Neural cell (in vitro differentiated cells): ENCODE results near the gene ADCY2. TPM values are rescaled to one million over a fixed set of nuclear protein-coding genes. Genes with fewer than 3 reads are reported as not detected.

Source experiments
- H2AFZ ChIP-seq: fragments of 200-600, 300-800 bp; sonication (generic), shearing (Covaris generic); 2 replicates; pipeline ENCODE4 v1.6.0; 2014; ENCODE audit warnings: low read depth, mild to moderate bottlenecking, antibody characterized with exemption, low read length, moderate library complexity
- H3F3A ChIP-seq: fragments of 200-600 bp; shearing (Covaris generic); 2 replicates; pipeline ENCODE4 v1.6.1; 2016; ENCODE audit warnings: mild to moderate bottlenecking, moderate library complexity, mixed read lengths, antibody characterized with exemption, low read length; ENCODE audit not compliant: insufficient read depth, poor library complexity, severe bottlenecking
- H3K27ac ChIP-seq: fragments of 200-600, 300-800 bp; sonication (generic), shearing (Covaris generic); 2 replicates; pipeline ENCODE4 v1.5.1; 2014; ENCODE audit warnings: mild to moderate bottlenecking, low read length, moderate library complexity
- H3K27me3 ChIP-seq: fragments of 300-800, 200-600 bp; sonication (generic), shearing (Covaris generic); 2 replicates; pipeline ENCODE4 v1.6.0; 2014; ENCODE audit warnings: mild to moderate bottlenecking, low read depth, low read length, moderate library complexity; ENCODE audit not compliant: insufficient read depth
- H3K36me3 ChIP-seq: fragments of 300-800, 200-600 bp; sonication (generic), shearing (Covaris generic); 2 replicates; pipeline ENCODE4 v1.5.1; 2014; ENCODE audit warnings: mild to moderate bottlenecking, antibody characterized with exemption, low read length, moderate library complexity; ENCODE audit not compliant: insufficient read depth
- H3K4me2 ChIP-seq: fragments of 300-800, 200-600 bp; sonication (generic), shearing (Covaris generic); 2 replicates; pipeline ENCODE4 v1.6.0; 2014; ENCODE audit warnings: mild to moderate bottlenecking, low read length
- H3K4me3 ChIP-seq: fragments of 300-800, 200-600 bp; sonication (generic), shearing (Covaris generic); 2 replicates; pipeline ENCODE4 v1.5.1; 2014; ENCODE audit warnings: mild to moderate bottlenecking, low read length, moderate library complexity
- H3K79me2 ChIP-seq: fragments of 200-600 bp; shearing (Covaris generic); replicated peaks from 2 replicates; pipeline ENCODE4 v1.6.0; 2014; ENCODE audit warnings: mild to moderate bottlenecking, low read length, moderate library complexity; ENCODE audit not compliant: insufficient read depth
- H3K9ac ChIP-seq: fragments of 300-800, 200-600 bp; sonication (generic), shearing (Covaris generic); 2 replicates; pipeline ENCODE4 v1.6.1; 2016; ENCODE audit warnings: mild to moderate bottlenecking, low read length, mixed read lengths
- H3K9me2 ChIP-seq: fragments of 200-600 bp; shearing (Covaris generic); 2 replicates; pipeline ENCODE4 v1.6.1; 2016; ENCODE audit warnings: mild to moderate bottlenecking, low read length, mixed read lengths; ENCODE audit not compliant: insufficient read depth
- H3K9me3 ChIP-seq: fragments of 200-600, 300-800 bp; sonication (generic), shearing (Covaris generic); 2 replicates; pipeline ENCODE4 v1.6.1; 2016; ENCODE audit warnings: mild to moderate bottlenecking, mixed run types, low read length, moderate library complexity, mixed read lengths
- H4K20me1 ChIP-seq: fragments of 200-600 bp; shearing (Covaris generic); 2 replicates; pipeline ENCODE4 v1.6.1; 2016; ENCODE audit warnings: mild to moderate bottlenecking, mixed run types; ENCODE audit not compliant: insufficient read depth
- CTCF ChIP-seq: fragments of 450-650 bp; IDR thresholded peaks from 2 replicates; pipeline ENCODE4 v1.5.1; 2014; ENCODE audit warnings: antibody characterized with exemption, mild to moderate bottlenecking, moderate library complexity; ENCODE audit not compliant: poor library complexity, severe bottlenecking
- EP300 ChIP-seq: fragments of 450-650 bp; conservative IDR thresholded peaks from 2 replicates; pipeline ENCODE4 v1.6.1; 2014; ENCODE audit warnings: antibody characterized with exemption, mild to moderate bottlenecking, moderate library complexity; ENCODE audit not compliant: poor library complexity, severe bottlenecking
- EZH2 ChIP-seq: fragments of 200-600, 300-800 bp; shearing (Covaris generic), sonication (generic); IDR thresholded peaks from 2 replicates; pipeline ENCODE4 v1.6.1; 2014; ENCODE audit warnings: antibody characterized with exemption, low read length, borderline replicate concordance, mild to moderate bottlenecking; ENCODE audit not compliant: insufficient read depth, poor library complexity, severe bottlenecking
- MXI1 ChIP-seq: fragments of 450-650 bp; conservative IDR thresholded peaks from 2 replicates; pipeline ENCODE4 v1.6.1; 2014; ENCODE audit warnings: antibody characterized with exemption, mild to moderate bottlenecking; ENCODE audit not compliant: poor library complexity, severe bottlenecking
- POLR2AphosphoS5 ChIP-seq: IDR thresholded peaks from 2 replicates; pipeline ENCODE4 v1.6.1; 2012
- RAD21 ChIP-seq: fragments of 450-650 bp; conservative IDR thresholded peaks from 2 replicates; pipeline ENCODE4 v1.6.1; 2014; ENCODE audit warnings: antibody characterized with exemption, mild to moderate bottlenecking, moderate library complexity
- REST ChIP-seq: IDR thresholded peaks from 2 replicates; pipeline ENCODE4 v1.6.1; 2012; ENCODE audit warnings: borderline replicate concordance
- SMC3 ChIP-seq: fragments of 450-650 bp; conservative IDR thresholded peaks from 2 replicates; pipeline ENCODE4 v1.6.1; 2014; ENCODE audit warnings: antibody characterized with exemption, mild to moderate bottlenecking, moderate library complexity; ENCODE audit not compliant: poor library complexity
- TAF1 ChIP-seq: IDR thresholded peaks from 2 replicates; pipeline ENCODE4 v1.6.1; 2012; ENCODE audit warnings: low read depth
- polyA plus RNA-seq: library from polyadenylated mRNA; depleted of rRNA; stranded (reverse); fragments of >200 nt; gene quantifications from 2 replicates; pipeline ENCODE4 v1.2.3, GENCODE V29; 2014

Gene ADCY2
- polyA plus RNA-seq, 1 donor from 2014 or later = 1.9 TPM

- Histone ChIP-seq H3K27me3 (no peaks in the 10 kb centered on the region), H3K36me3 (no peaks in the 10 kb centered on the region), H3K79me2 (no peaks in the 10 kb centered on the region), H3K9me3 (no peaks in the 10 kb centered on the region), H3K4me3 (no peak overlapping the region), H3K4me2 (no peak overlapping the region), H2AFZ (no peak overlapping the region), H4K20me1 (no peaks in the 10 kb centered on the region), H3F3A (no peaks in the 10 kb centered on the region), H3K9me2 (no peaks in the 10 kb centered on the region), H3K27ac (no peak overlapping the region), H3K9ac (no peak overlapping the region)
- TF ChIP-seq TAF1 = no peak
- no peak for TF ChIP-seq POLR2AphosphoS5
- TF ChIP-seq REST = no peak
- no peak for TF ChIP-seq SMC3
- TF ChIP-seq EZH2 = no peak
- TF ChIP-seq EP300 = no peak
- no peak for TF ChIP-seq MXI1
- no peak for TF ChIP-seq RAD21
- TF ChIP-seq CTCF = no peak
Measured at GRCh38 chr5:7437836-7438235, 41.9 kb downstream of the ADCY2 start.

GRCh38 chr5:7445068-7445467 lies 49.1 kb downstream of the ADCY2 start:
- H3K9ac ChIP-seq = no peak overlapping the region
- no peaks in the 10 kb centered on the region for H3K36me3 ChIP-seq
- H3K4me3 ChIP-seq = no peak overlapping the region
- no peak overlapping the region for H3K27ac ChIP-seq
- no peaks in the 10 kb centered on the region for H3K79me2 ChIP-seq
- H3K27me3 ChIP-seq = no peaks in the 10 kb centered on the region
- H3K9me2 ChIP-seq = no peaks in the 10 kb centered on the region
- TF ChIP-seq EZH2 (no peak), REST (no peak), MXI1 (no peak), EP300 (no peak), SMC3 (no peak), RAD21 (no peak), TAF1 (no peak), POLR2AphosphoS5 (no peak), CTCF (no peak)
- no peaks in the 10 kb centered on the region for H4K20me1 ChIP-seq
- no peaks in the 10 kb centered on the region for H3K9me3 ChIP-seq
- H2AFZ ChIP-seq = no peak overlapping the region
- no peak overlapping the region for H3K4me2 ChIP-seq
- H3F3A ChIP-seq = no peaks in the 10 kb centered on the region
